ENCODE data around the gene FMR1. TPM values are rescaled to one million over a fixed set of nuclear protein-coding genes. Genes with fewer than 3 reads are reported as not detected.

Gene FMR1
- total RNA-seq, 2 experiments from 2014 or later = 87.9 to 95.3 TPM

- no peak within 1 kb of the TSS for H3K4me3 Mint-ChIP-seq
- Histone ChIP-seq H3K27ac (ENCODE audit: low read depth in 1 of 2, low read length in 2 of 2) (no peak within 1 kb of the TSS), H3K4me3 (ENCODE audit: low read length) (no peak within 1 kb of the TSS), H3K36me3 (ENCODE audit: insufficient read depth, low read length) (no peaks in the 10 kb centered on the region), H3K27me3 (ENCODE audit: control insufficient read depth in 1 of 2, insufficient read depth in 2 of 2, low read length in 2 of 2) (no peaks in the 10 kb centered on the region), H3K9me3 (ENCODE audit: control insufficient read depth in 1 of 2, insufficient read depth in 1 of 2, low read length in 2 of 2) (peaks cover 0 to 8% of the 10 kb centered on the region in 2 experiments), H3K4me1 (ENCODE audit: insufficient read depth, low read length) (no peaks in the 10 kb centered on the region)
- no peaks in the 10 kb centered on the region for H3K9me3 Mint-ChIP-seq
- TF ChIP-seq CTCF (IDR thresholded peaks at IDR 0.05) = no peak
- no peaks in the 10 kb centered on the region for H3K27me3 Mint-ChIP-seq
- CTCF ChIA-PET = no interaction called here
- no peaks in the 10 kb centered on the region for H3K36me3 Mint-ChIP-seq (ENCODE audit: low read depth)
- H3K27ac Mint-ChIP-seq = no peak within 1 kb of the TSS
- POLR2A ChIA-PET = no interaction called here
- no peak for ATAC-seq (ENCODE audit: poor library complexity)
- no peaks in the 10 kb centered on the region for H3K4me1 Mint-ChIP-seq (ENCODE audit: low read depth)
- intact Hi-C loops (cut with DNase I, micrococcal nuclease) = no loop called here
- no peak for DNase-seq
Observed at GRCh38 chrX:147981038-147981752, 69.5 kb downstream of the FMR1 start, which contains the start of gene FMR1NB. Gene FMR1NB, plus strand, starts transcription at chrX:147981337. Its CDS starts 66 bp downstream, at chrX:147981403.

Other genes starting within 250 kb of the FMR1 start
- gene FMR1NB, start 69.4 kb downstream of the FMR1 start, total RNA-seq = not detected